ENCODE results near the gene STXBP5L. TPM values are rescaled to one million over a fixed set of nuclear protein-coding genes. Genes with fewer than 3 reads are reported as not detected.
"Not testable (repeated sequence)": the region's sequence is repeated elsewhere in the genome, so short reads cannot be mapped to it uniquely, and the experiment has no call there.

Gene STXBP5L
- polyA plus RNA-seq, 2 of the 4 experiments (the other 2 are of a cell fraction), result 0.08 TPM; not detected in 1

DNA sequence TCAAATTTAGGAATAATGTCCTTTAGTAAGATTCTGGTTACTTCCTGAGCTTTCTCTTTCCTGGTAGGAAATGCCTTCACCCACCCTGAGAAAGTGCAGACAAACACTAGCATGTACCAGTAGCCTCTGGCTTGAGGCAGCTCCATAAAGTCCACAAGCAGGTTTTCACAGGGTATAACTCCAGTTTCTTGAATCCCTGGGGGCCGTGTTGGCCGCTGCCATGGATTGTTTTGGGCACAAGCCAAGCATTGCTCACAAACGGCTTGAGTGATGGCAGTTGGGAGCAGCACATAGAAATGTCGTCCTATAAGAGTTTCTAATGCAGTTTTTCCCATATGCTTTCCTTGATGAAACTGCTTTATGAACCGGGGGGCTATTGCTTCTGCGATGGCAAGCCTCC, 164.1 kb downstream of the STXBP5L start (continued):
- no peak for TF ChIP-seq NR3C1 (IDR thresholded peaks at IDR 0.05)

DNA sequence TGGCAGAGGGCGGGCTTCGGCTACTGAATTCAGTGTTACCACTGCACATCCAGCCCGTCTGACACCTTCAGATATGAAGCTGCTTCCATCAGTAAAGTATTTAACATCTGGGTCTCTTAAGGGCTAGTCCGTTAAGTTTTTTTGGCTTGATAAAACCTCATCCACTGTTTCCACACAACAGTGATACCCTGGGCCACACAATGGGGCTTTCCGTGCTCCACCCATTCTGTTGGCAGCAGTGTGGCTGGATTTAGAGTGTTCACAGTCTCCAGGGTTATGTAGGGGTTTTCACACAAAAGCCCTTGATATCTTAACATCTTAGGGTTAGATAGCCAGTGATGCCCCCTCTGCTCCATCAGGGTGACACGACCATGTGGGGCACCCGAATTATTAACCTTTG, 165.0 kb downstream of the STXBP5L start:
- WGBS (ENCODE audit: missing lambda C conversion rate), result 37% methylated on average over 7 of the region's 7 CpGs
- no peak for TF ChIP-seq SREBF2 (IDR thresholded peaks at IDR 0.05)
- no peak for TF ChIP-seq ZFP36 (IDR thresholded peaks at IDR 0.05; ENCODE audit: borderline replicate concordance, partially characterized antibody)
- no peak overlapping the region for H3K4me3 ChIP-seq
- CTCF ChIA-PET, result no interaction called here
- DNase-seq (ENCODE audit: low read depth in 1 of 2, low spot score in 1 of 2), result no peak
- no peak overlapping the region for H3K4me2 ChIP-seq
- H3K4me1 ChIP-seq, result no peaks in the 10 kb centered on the region
- no peak overlapping the region for H3K27ac ChIP-seq
- no peak for FAIRE-seq
- POLR2A ChIA-PET, result no interaction called here
- no peak for ATAC-seq
- no peaks in the 10 kb centered on the region for H3K9me3 ChIP-seq

DNA sequence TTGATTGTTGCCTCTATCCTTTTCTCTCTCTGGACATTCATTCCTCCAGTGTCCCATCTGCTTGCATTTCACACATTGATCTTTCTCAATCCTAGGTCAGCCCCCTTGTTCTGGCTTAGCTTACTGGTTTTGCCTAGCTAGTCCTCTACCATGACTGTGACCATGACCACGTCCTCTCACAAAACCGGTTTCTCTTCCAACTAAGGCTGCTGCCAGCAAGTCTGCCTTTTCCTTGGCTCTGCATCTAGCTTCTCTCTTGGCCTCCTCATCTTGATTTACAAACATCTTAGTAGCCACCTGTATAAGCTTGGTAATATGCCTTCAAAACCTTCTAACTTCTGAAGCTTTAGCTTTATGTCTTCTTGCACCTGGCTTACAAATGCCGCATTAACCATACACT, 167.2 kb downstream of the STXBP5L start:
- TF ChIP-seq JUN (IDR thresholded peaks at IDR 0.05) (no peak), ZC3H11A (IDR thresholded peaks at IDR 0.05) (no peak), HDAC2 (IDR thresholded peaks at IDR 0.05) (no peak), GATA3 (IDR thresholded peaks at IDR 0.05; ENCODE audit: borderline replicate concordance) (no peak), MAFK (IDR thresholded peaks at IDR 0.05; ENCODE audit: partially characterized antibody) (no peak), POLR2A (IDR thresholded peaks at IDR 0.05; ENCODE audit: low read length) (no peak), ZFP36 (IDR thresholded peaks at IDR 0.05; ENCODE audit: borderline replicate concordance, partially characterized antibody) (no peak), ELK1 (IDR thresholded peaks at IDR 0.05; ENCODE audit: low read depth, low read length) (no peak), BCL3 (IDR thresholded peaks at IDR 0.05) (no peak), SREBF2 (IDR thresholded peaks at IDR 0.05) (no peak), NPAS2 (CRISPR knock-in tag; IDR thresholded peaks at IDR 0.05; ENCODE audit: borderline replicate concordance) (no peak), CBX8 (IDR thresholded peaks at IDR 0.05) (no peak)
- TF ChIP-seq, protein P1, sequence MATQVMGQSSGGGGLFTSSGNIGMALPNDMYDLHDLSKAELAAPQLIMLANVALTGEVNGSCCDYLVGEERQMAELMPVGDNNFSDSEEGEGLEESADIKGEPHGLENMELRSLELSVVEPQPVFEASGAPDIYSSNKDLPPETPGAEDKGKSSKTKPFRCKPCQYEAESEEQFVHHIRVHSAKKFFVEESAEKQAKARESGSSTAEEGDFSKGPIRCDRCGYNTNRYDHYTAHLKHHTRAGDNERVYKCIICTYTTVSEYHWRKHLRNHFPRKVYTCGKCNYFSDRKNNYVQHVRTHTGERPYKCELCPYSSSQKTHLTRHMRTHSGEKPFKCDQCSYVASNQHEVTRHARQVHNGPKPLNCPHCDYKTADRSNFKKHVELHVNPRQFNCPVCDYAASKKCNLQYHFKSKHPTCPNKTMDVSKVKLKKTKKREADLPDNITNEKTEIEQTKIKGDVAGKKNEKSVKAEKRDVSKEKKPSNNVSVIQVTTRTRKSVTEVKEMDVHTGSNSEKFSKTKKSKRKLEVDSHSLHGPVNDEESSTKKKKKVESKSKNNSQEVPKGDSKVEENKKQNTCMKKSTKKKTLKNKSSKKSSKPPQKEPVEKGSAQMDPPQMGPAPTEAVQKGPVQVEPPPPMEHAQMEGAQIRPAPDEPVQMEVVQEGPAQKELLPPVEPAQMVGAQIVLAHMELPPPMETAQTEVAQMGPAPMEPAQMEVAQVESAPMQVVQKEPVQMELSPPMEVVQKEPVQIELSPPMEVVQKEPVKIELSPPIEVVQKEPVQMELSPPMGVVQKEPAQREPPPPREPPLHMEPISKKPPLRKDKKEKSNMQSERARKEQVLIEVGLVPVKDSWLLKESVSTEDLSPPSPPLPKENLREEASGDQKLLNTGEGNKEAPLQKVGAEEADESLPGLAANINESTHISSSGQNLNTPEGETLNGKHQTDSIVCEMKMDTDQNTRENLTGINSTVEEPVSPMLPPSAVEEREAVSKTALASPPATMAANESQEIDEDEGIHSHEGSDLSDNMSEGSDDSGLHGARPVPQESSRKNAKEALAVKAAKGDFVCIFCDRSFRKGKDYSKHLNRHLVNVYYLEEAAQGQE (IDR thresholded peaks at IDR 0.05), result no peak
- whole genome bisulfite sequencing (ENCODE audit: missing lambda C conversion rate), result 43% methylated on average over 3 of the region's 3 CpGs
- Histone ChIP-seq H3K4me2 (no peak overlapping the region), H3K27ac (no peak overlapping the region), H3K4me1 (no peaks in the 10 kb centered on the region), H3K9me3 (no peaks in the 10 kb centered on the region), H3K4me3 (no peak overlapping the region)
- DNase-seq (ENCODE audit: low read depth in 1 of 2, low spot score in 1 of 2) (no peak), ATAC-seq (no peak), FAIRE-seq (no peak)
- ChIA-PET CTCF (no interaction called here), POLR2A (no interaction called here)

DNA sequence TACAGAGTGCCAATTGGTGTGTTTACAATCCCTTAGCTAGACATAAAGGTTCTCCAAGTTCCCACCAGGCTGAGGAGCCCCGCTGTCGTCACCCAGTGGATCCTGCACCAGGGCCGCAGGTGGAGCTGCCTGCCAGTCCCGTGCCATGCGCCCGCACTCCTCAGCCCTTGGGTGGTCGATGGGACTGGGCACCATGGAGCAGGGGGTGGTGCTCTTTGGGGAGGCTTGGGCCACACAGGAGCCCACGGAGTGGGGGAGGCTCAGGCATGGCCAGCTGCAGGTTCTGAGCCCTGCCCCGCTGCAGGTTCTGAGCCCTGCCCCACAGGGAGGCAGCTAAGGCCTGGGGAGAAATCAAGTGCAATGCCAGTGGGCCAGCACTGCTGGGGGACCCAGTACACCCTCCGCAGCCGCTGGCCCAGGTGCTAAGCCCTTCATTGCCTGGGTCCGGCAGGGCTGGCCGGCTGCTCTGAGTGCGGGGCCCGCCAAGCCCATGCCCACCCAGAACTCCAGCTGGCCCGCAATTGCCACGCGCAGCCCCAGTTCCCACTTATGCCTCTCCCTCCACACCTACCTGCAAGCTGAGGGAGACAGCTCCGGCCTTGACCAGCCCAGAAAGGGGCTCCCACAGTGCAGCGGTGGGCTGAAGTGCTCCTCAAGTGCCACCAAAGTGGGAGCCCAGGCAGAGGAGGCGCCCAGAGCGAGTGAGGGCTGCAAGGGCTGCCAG, 170.5 kb downstream of the STXBP5L start:
- H3K4me1 ChIP-seq; DNase-seq (ENCODE audit: low read depth in 1 of 2, low spot score in 1 of 2); FAIRE-seq; H3K9me3 ChIP-seq; H3K4me3 ChIP-seq; CTCF ChIA-PET; ATAC-seq; POLR2A ChIA-PET; H3K27ac ChIP-seq; H3K4me2 ChIP-seq: not testable (repeated sequence)
- 42% methylated on average over 12 of the region's 22 CpGs for WGBS (ENCODE audit: missing lambda C conversion rate)
